ENCODE measurements around the gene PHACTR4. TPM values are rescaled to one million over a fixed set of nuclear protein-coding genes. Genes with fewer than 3 reads are reported as not detected.
"Not testable (repeated sequence)": the region's sequence is repeated elsewhere in the genome, so short reads cannot be mapped to it uniquely, and the experiment has no call there.

The PHACTR4 gene
- total and polyA plus RNA-seq, 10 of the 15 experiments (the other 5 are each of a cell fraction or from before 2014, with no cell fraction given) = 8.9 to 34.2 (median 12.5) TPM

DNA sequence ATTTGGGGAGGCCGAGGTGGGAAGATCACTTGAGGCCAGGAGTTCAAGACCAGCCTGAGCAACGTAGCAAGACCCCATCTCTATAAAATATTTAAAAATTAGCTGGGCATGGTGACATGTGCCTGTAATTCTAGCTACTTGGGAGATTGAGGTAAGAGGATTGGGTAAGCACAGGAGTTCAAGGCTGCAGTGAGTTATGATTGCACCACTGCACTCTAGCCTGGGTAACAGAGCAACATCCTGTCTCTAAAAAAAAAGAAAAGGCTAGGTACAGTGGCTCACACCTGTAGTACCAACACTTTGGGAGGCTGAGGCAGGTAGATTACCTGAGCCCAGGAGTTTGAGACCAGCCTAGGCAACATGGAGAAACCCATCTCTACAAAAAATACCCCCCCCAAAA is 100.6 kb downstream of the PHACTR4 start:
- Histone ChIP-seq H3K36me3 (ENCODE audit: control insufficient read depth in 2 of 2, insufficient read depth in 2 of 2, low read length in 1 of 2) (peaks cover 5 to 11% of the 10 kb centered on the region in 2 experiments), H3K27me3 (replicated peaks in 1 of 2; ENCODE audit: control insufficient read depth in 2 of 2, insufficient read depth in 2 of 2, low read length in 1 of 2) (no peaks in the 10 kb centered on the region), H3K27ac (ENCODE audit: control insufficient read depth, insufficient read depth) (no peak overlapping the region), H4K20me1 (ENCODE audit: control insufficient read depth, insufficient read depth) (no peaks in the 10 kb centered on the region), H3K4me1 (ENCODE audit: control insufficient read depth, insufficient read depth, low read length) (no peaks in the 10 kb centered on the region), H3K9me3 (replicated peaks; ENCODE audit: control insufficient read depth, insufficient read depth, low read length) (no peaks in the 10 kb centered on the region), H3K4me3 (no peak overlapping the region), H3K9ac (ENCODE audit: control insufficient read depth, insufficient read depth, low read length) (no peak overlapping the region), H2AFZ (ENCODE audit: control insufficient read depth, low read depth, low read length) (no peak overlapping the region), H3K79me2 (ENCODE audit: control insufficient read depth, insufficient read depth, low read length) (no peaks in the 10 kb centered on the region), H3K4me2 (ENCODE audit: control insufficient read depth, insufficient read depth) (no peak overlapping the region)
- no peak for FAIRE-seq
- 86% methylated on average over 2 of the region's 2 CpGs for WGBS (ENCODE audit: insufficient coverage, insufficient replicate concordance, low lambda C conversion rate, missing lambda C conversion rate)
- no peak for ATAC-seq
- ChIA-PET SMC1A (ENCODE audit: uncharacterized antibody, unreplicated experiment) (interaction anchor here (1.1 to 1.7 kb wide), 2 partner anchors 10 to 60 kb away, joined by 3 to 5 read pairs; no protein-coding TSS in a partner anchor), RAD21 (ENCODE audit: unreplicated experiment) (interaction anchor here (0.7 kb wide), 1 partner anchor 109 kb away, joined by 3 read pairs; no protein-coding TSS in a partner anchor), CTCF (interaction anchor here (1.0 to 1.4 kb wide), 3 partner anchors 60 to 222 kb away, joined by 3 to 6 read pairs (median 4); no protein-coding TSS in a partner anchor), POLR2A (interaction anchor here (0.6 kb wide), 1 partner anchor 640 kb away, joined by 7 read pairs; the partner anchor contains the start of gene PPP1R8)
- intact Hi-C loops (cut with micrococcal nuclease; ENCODE audit: unreplicated experiment) (no loop called here), in situ Hi-C loops (cut with MboI) (no loop called here)
- no TSS peak for BruUV-seq (replicated peaks)
- no peak for TF ChIP-seq FOXM1 (IDR thresholded peaks at IDR 0.05; ENCODE audit: low read depth, low read length)
- TF ChIP-seq, protein P1, sequence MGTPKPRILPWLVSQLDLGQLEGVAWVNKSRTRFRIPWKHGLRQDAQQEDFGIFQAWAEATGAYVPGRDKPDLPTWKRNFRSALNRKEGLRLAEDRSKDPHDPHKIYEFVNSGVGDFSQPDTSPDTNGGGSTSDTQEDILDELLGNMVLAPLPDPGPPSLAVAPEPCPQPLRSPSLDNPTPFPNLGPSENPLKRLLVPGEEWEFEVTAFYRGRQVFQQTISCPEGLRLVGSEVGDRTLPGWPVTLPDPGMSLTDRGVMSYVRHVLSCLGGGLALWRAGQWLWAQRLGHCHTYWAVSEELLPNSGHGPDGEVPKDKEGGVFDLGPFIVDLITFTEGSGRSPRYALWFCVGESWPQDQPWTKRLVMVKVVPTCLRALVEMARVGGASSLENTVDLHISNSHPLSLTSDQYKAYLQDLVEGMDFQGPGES (IDR thresholded peaks at IDR 0.05) = no peak
- no peak for TF ChIP-seq BMI1 (IDR thresholded peaks at IDR 0.05; ENCODE audit: borderline replicate concordance)
- no peak for TF ChIP-seq HDAC2 (IDR thresholded peaks at IDR 0.05)
- DNase-seq (ENCODE audit: low read depth, low spot score) = no peak

- H3K36me3 ChIP-seq (ENCODE audit: control insufficient read depth in 2 of 2, insufficient read depth in 2 of 2, low read length in 1 of 2) = peaks cover 0 to 10% of the 10 kb centered on the region in 2 experiments; a peak in 2 of 4 replicates
- H3K79me2 ChIP-seq (ENCODE audit: control insufficient read depth, insufficient read depth, low read length); ATAC-seq; RAD21 ChIA-PET (ENCODE audit: unreplicated experiment); H3K4me2 ChIP-seq (ENCODE audit: control insufficient read depth, insufficient read depth); BruUV-seq (replicated peaks); H3K4me1 ChIP-seq (ENCODE audit: control insufficient read depth, insufficient read depth, low read length); H4K20me1 ChIP-seq (ENCODE audit: control insufficient read depth, insufficient read depth); H2AFZ ChIP-seq (ENCODE audit: control insufficient read depth, low read depth, low read length); H3K4me3 ChIP-seq; FAIRE-seq; H3K27ac ChIP-seq (ENCODE audit: control insufficient read depth, insufficient read depth); H3K9ac ChIP-seq (ENCODE audit: control insufficient read depth, insufficient read depth, low read length); H3K9me3 ChIP-seq (replicated peaks; ENCODE audit: control insufficient read depth, insufficient read depth, low read length); H3K27me3 ChIP-seq (replicated peaks in 1 of 2; ENCODE audit: control insufficient read depth in 2 of 2, insufficient read depth in 2 of 2, low read length in 1 of 2); intact Hi-C loops (cut with micrococcal nuclease; ENCODE audit: unreplicated experiment); in situ Hi-C loops (cut with MboI); DNase-seq (ENCODE audit: low read depth, low spot score): not testable (repeated sequence)
- POLR2A ChIA-PET = interaction anchor here (0.6 to 0.7 kb wide), 2 partner anchors 9 to 1445 kb away, joined by 3 to 6 read pairs; no protein-coding TSS in a partner anchor
- 82% methylated on average over 11 of the region's 13 CpGs for WGBS (ENCODE audit: insufficient coverage, insufficient replicate concordance, low lambda C conversion rate, missing lambda C conversion rate)
- SMC1A ChIA-PET (ENCODE audit: uncharacterized antibody, unreplicated experiment) = interaction anchor here (0.6 to 1.0 kb wide), 2 partner anchors 9 to 13 kb away, joined by 3 read pairs; no protein-coding TSS in a partner anchor
- CTCF ChIA-PET = interaction anchor here (0.9 to 1.3 kb wide), 2 partner anchors 47 to 150 kb away, joined by 3 to 5 read pairs; no protein-coding TSS in a partner anchor
These were observed 110.0 kb downstream of the PHACTR4 start for GRCh38 chr1:28479497-28479896.
